Measurements from ENCODE around the gene GPR75. TPM values are rescaled to one million over a fixed set of nuclear protein-coding genes. Genes with fewer than 3 reads are reported as not detected.

GPR75 gene
- 1 to 10 TPM; 1.4 to 2.8 TPM for total RNA-seq
- polyA plus RNA-seq, result under 1 TPM; 0.71 to 0.72 TPM
- long read RNA-seq, donor 1, result 0 reads
- long read RNA-seq, donor 2, result 0 reads
- long read RNA-seq, donor 3, partial matches to known transcripts, result 0 of 1 reads
- long read RNA-seq, donor 3, other reads (novel, unspliced or antisense), result 0 of 1 reads
- long read RNA-seq, donor 4, result 0 reads
- long read RNA-seq, donor 5, partial matches to known transcripts, result 0 of 1 reads
- long read RNA-seq, donor 5, other reads (novel, unspliced or antisense), result 0 of 1 reads

- TF ChIP-seq CTCF (IDR thresholded peaks at IDR 0.05; ENCODE audit: control extremely low read depth, extremely low read depth), result no peak
- Histone ChIP-seq H3K27ac (ENCODE audit: low read depth in 1 of 2, low read length in 1 of 2) (no peak within 1 kb of the TSS), H3K4me1 (ENCODE audit: control insufficient read depth in 5 of 5, insufficient read depth in 5 of 5, low read length in 5 of 5) (peaks cover 0 to 4% (median 0%) of the 10 kb centered on the region in 5 donors), H3K36me3 (ENCODE audit: control insufficient read depth in 4 of 4, insufficient read depth in 4 of 4, low read length in 4 of 4) (peaks cover 0 to 7% (median 5%) of the 10 kb centered on the region in 4 donors), H3K9me3 (ENCODE audit: control insufficient read depth in 4 of 4, insufficient read depth in 3 of 4, low read length in 3 of 4) (no peaks in the 10 kb centered on the region), H3K9ac (ENCODE audit: insufficient read depth in 1 of 2, low read length in 2 of 2) (peak within 1 kb of the TSS in 1 of 2 donors; percentile 83), H3K4me3 (peak within 1 kb of the TSS; percentile 1), H3K27me3 (ENCODE audit: control insufficient read depth in 3 of 3, insufficient read depth in 3 of 3, low read length in 2 of 3) (no peaks in the 10 kb centered on the region)
- 60 to 66% methylated on average over 71 to 72 of the region's 72 CpGs for WGBS, 2 donors
- ATAC-seq (ENCODE audit: insufficient read depth, low FRiP score) (no peak), DNase-seq (peak; percentile 40 to 62 (median 62))
Measured at GRCh38 chr2:53859206-53860181, at the start of gene GPR75. TSS of gene GPR75 (minus strand) at chr2:53859967. CDS start at chr2:53854756, 5,211 bp downstream.

- Histone ChIP-seq H3K27ac (ENCODE audit: low read depth in 1 of 2, low read length in 1 of 2) (no peak overlapping the region), H3K4me3 (no peak overlapping the region), H3K4me1 (ENCODE audit: control insufficient read depth in 5 of 5, insufficient read depth in 5 of 5, low read length in 5 of 5) (no peaks in the 10 kb centered on the region), H3K36me3 (ENCODE audit: control insufficient read depth in 4 of 4, insufficient read depth in 4 of 4, low read length in 4 of 4) (peaks cover 9 to 29% (median 24%) of the 10 kb centered on the region in 4 donors), H3K27me3 (ENCODE audit: control insufficient read depth in 3 of 3, insufficient read depth in 3 of 3, low read length in 2 of 3) (no peaks in the 10 kb centered on the region), H3K9ac (ENCODE audit: insufficient read depth in 1 of 2, low read length in 2 of 2) (no peak overlapping the region), H3K9me3 (ENCODE audit: control insufficient read depth in 4 of 4, insufficient read depth in 3 of 4, low read length in 3 of 4) (no peaks in the 10 kb centered on the region)
- no peak for TF ChIP-seq CTCF (IDR thresholded peaks at IDR 0.05; ENCODE audit: control extremely low read depth, extremely low read depth)
- no peak for ATAC-seq (ENCODE audit: insufficient read depth, low FRiP score)
- DNase-seq, result no peak
- WGBS, 2 donors, result 89 to 92% methylated on average over 1 of the region's 1 CpG
Measured at GRCh38 chr2:53907582-53907981, 47.8 kb upstream of the GPR75 start.

GRCh38 chr2:53905396-53905795 is 45.6 kb upstream of the GPR75 start:
- Histone ChIP-seq H3K4me1 (ENCODE audit: control insufficient read depth in 5 of 5, insufficient read depth in 5 of 5, low read length in 5 of 5) (no peaks in the 10 kb centered on the region), H3K27me3 (ENCODE audit: control insufficient read depth in 3 of 3, insufficient read depth in 3 of 3, low read length in 2 of 3) (no peaks in the 10 kb centered on the region), H3K9me3 (ENCODE audit: control insufficient read depth in 4 of 4, insufficient read depth in 3 of 4, low read length in 3 of 4) (no peaks in the 10 kb centered on the region), H3K27ac (ENCODE audit: low read depth in 1 of 2, low read length in 1 of 2) (no peak overlapping the region), H3K9ac (ENCODE audit: insufficient read depth in 1 of 2, low read length in 2 of 2) (no peak overlapping the region), H3K36me3 (ENCODE audit: control insufficient read depth in 4 of 4, insufficient read depth in 4 of 4, low read length in 4 of 4) (peaks cover 16 to 35% (median 29%) of the 10 kb centered on the region in 4 donors), H3K4me3 (no peak overlapping the region)
- ATAC-seq (ENCODE audit: insufficient read depth, low FRiP score) (no peak), DNase-seq (no peak)
- WGBS, 2 donors, result 97 to 98% methylated on average over 9 of the region's 9 CpGs
- TF ChIP-seq CTCF (IDR thresholded peaks at IDR 0.05; ENCODE audit: control extremely low read depth, extremely low read depth), result no peak
